ENCODE measurements around the gene GET4.

Gene GET4

DNA sequence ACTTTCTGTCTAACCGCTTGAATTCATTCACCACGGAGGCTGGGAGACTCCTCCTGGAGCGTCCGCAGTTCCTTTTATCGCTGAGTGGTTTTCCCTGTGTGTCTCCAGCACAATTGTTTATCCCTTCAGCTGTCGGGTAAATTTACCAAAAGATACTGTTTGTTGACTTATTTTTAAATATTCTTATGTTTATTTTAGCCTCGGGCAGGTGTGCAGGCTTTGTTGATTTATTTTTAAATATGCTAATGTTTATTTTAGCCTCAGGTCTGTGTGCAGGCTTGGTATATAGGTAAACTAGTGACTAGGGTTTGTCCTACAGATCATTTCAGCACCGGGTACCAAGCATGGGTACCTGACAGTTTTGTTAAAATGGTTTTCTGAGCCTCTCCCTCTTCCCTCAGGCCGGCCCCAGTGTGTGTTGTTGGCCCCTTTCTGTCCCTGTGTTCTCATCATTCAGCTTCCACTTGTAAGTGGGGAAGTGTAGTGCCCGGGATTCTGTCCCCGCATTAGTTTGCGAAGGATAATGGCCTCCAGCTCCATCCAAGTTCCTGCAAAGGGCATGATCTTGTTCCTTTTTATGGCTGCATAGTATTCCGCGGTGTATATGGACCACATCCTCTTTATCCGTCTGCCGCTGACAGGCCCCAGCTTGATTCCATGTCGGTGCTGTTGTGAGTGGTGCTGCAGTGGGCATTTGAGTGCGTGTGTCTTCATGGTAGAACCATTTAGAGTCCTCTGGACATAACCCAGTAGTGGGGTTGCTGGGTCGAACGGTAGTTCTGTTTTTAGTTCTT is 5.3 kb downstream of the GET4 start:
- Histone ChIP-seq H3K36me3 (ENCODE audit: control insufficient read depth, insufficient read depth, low read length) (no peaks in the 10 kb centered on the region), H3K79me2 (peaks cover 82% of the 10 kb centered on the region), H3K27ac (no peak overlapping the region), H3K4me3 (ENCODE audit: low read depth, low read length) (no peak overlapping the region), H3K9me3 (ENCODE audit: control insufficient read depth, low read length) (no peaks in the 10 kb centered on the region), H3K9ac (no peak overlapping the region), H2AFZ (no peak overlapping the region), H3K4me2 (ENCODE audit: low read length) (no peak overlapping the region), H3K27me3 (ENCODE audit: control insufficient read depth, insufficient read depth, low read length) (no peaks in the 10 kb centered on the region), H3K4me1 (no peaks in the 10 kb centered on the region)
- TF ChIP-seq, protein P1, sequence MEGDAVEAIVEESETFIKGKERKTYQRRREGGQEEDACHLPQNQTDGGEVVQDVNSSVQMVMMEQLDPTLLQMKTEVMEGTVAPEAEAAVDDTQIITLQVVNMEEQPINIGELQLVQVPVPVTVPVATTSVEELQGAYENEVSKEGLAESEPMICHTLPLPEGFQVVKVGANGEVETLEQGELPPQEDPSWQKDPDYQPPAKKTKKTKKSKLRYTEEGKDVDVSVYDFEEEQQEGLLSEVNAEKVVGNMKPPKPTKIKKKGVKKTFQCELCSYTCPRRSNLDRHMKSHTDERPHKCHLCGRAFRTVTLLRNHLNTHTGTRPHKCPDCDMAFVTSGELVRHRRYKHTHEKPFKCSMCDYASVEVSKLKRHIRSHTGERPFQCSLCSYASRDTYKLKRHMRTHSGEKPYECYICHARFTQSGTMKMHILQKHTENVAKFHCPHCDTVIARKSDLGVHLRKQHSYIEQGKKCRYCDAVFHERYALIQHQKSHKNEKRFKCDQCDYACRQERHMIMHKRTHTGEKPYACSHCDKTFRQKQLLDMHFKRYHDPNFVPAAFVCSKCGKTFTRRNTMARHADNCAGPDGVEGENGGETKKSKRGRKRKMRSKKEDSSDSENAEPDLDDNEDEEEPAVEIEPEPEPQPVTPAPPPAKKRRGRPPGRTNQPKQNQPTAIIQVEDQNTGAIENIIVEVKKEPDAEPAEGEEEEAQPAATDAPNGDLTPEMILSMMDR (IDR thresholded peaks at IDR 0.05) = no peak

DNA sequence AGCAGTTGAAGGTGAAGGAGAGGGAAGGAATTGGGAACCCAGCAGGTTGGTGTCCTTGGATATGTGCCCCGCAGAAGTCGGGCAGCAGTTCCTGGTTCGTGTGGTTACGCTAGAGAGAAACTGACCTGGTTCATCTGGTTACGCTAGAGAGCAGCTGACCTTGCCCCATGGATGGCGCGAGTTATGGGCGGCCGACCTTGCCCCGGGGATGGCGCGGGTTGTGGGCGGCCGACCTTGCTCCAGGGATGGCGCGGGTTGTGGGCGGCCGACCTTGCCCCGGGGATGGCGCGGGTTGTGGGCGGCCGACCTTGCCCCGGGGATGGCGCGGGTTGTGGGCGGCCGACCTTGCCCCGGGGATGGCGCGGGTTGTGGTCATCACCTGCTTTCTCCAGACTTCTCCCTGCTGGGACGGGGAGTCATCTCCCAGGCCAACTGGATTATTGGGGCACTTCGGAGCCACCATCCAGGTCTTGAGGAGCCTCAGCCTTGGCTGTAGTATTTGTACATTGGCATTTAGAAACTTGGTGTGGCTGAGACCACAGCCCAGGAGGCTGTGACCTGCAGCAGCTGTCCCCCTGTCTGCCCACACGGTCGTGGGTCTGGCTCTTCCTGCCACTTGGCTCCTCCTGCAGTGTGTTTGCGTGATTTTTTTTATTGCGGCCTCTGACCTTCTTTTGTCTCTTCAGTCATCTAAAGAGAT is 6.1 kb downstream of the GET4 start:
- H3K79me2 ChIP-seq = peaks cover 89% of the 10 kb centered on the region
- no peak overlapping the region for H3K4me2 ChIP-seq (ENCODE audit: low read length)
- no peaks in the 10 kb centered on the region for H3K9me3 ChIP-seq (ENCODE audit: control insufficient read depth, low read length)
- no peak overlapping the region for H3K4me3 ChIP-seq (ENCODE audit: low read depth, low read length)
- no peak overlapping the region for H3K27ac ChIP-seq
- no peaks in the 10 kb centered on the region for H3K36me3 ChIP-seq (ENCODE audit: control insufficient read depth, insufficient read depth, low read length)
- H3K4me1 ChIP-seq = no peaks in the 10 kb centered on the region
- H3K27me3 ChIP-seq (ENCODE audit: control insufficient read depth, insufficient read depth, low read length) = no peaks in the 10 kb centered on the region
- TF ChIP-seq, protein P1 (IDR thresholded peaks at IDR 0.05) = no peak
- no peak overlapping the region for H2AFZ ChIP-seq
- no peak overlapping the region for H3K9ac ChIP-seq

DNA sequence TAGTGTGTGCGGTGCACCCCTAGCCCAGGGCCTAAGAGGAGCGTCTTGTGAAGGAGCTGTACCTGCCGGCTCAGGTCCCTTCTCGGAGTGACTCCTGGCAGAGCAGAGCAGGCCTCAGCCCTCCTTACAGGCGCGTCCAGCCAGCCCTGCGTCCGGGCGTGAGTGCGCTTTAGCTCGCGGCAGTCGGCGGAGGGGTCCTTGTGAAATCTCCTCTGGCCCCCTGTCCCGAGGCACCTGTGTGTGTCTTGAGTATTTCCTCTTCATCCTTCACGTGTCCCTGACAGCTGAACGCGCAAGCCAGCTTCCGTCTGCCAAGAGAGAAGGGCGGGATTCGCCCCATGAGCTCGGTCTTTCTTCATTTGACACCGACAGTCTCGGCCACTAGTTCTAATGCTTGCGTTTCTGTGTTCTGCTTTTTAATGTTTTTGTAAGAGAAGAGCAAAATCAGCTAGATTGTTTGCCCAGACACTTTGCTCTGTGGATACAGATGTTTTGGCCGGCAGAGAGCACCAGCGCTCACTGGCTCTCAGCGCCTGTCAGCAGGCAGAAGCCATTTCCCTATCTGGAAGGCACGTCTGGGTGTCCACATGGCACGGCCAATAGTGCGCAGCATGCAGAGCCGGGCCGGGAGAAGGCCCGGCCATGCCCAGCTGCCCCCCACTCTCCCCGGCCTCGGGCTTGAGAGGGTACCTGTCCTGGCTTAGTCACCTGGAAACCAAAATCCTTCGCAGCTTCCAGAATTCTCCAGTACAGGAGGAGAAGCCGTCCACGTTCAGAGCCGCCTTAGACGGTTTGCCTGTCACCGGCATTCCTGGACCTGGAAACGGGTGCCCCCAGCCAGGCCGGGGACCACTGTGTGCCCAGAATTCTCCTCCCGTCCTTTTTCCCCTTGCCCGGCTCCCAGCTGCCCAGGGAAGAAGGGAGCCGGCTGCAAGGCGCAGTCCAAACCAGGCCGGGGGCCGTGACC is 7.0 kb downstream of the GET4 start:
- Histone ChIP-seq H2AFZ (no peak overlapping the region), H3K9ac (no peak overlapping the region), H3K27ac (no peak overlapping the region), H3K4me3 (ENCODE audit: low read depth, low read length) (no peak overlapping the region), H3K79me2 (peaks cover 93% of the 10 kb centered on the region), H3K9me3 (ENCODE audit: control insufficient read depth, low read length) (no peaks in the 10 kb centered on the region), H3K4me2 (ENCODE audit: low read length) (no peak overlapping the region), H3K27me3 (ENCODE audit: control insufficient read depth, insufficient read depth, low read length) (no peaks in the 10 kb centered on the region), H3K4me1 (no peaks in the 10 kb centered on the region), H3K36me3 (ENCODE audit: control insufficient read depth, insufficient read depth, low read length) (no peaks in the 10 kb centered on the region)
- TF ChIP-seq, protein P1 (IDR thresholded peaks at IDR 0.05) = no peak

DNA sequence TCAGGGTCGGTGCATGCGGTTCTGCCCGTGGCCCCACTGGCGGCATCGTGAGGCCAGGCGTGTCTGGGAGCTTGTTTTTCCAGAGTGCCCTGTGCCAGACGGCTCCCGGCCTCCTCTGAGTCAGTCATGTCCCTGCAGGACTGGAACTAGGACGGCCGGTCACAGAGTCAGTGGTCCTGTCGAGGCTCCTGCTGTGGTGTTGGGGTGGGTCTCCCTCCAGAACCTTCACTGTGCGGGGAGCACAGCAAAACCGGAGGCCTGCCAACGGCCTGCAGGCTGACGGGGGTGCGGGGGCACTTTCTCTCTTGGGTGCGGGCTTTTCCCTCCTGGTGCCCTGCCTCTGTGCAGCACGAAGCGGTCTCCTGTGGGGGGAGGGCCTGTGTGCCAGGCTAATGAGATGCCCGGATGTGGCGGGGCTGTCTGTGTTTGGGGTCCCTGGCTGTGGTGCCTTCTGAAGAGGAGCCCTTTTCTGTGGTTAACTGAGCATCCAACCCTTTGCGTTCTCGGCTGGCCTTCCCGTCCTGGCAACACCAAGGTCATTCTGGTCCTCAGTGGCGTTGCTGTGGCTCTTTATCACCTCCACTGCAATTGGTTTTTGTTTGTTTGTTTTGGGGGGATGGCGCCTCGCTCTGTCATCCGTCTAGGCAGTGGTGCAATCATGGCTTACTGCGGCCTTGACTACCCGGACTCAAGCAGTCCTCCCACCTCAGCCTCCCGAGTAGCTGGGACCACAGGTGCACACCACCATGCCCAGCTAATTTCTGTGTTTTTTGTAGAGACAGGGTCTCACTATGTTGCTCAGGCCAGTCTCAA is 8.0 kb downstream of the GET4 start:
- Histone ChIP-seq H2AFZ (no peak overlapping the region), H3K4me1 (no peaks in the 10 kb centered on the region), H3K4me2 (ENCODE audit: low read length) (no peak overlapping the region), H3K9ac (no peak overlapping the region), H3K27me3 (ENCODE audit: control insufficient read depth, insufficient read depth, low read length) (no peaks in the 10 kb centered on the region), H3K9me3 (ENCODE audit: control insufficient read depth, low read length) (no peaks in the 10 kb centered on the region), H3K36me3 (ENCODE audit: control insufficient read depth, insufficient read depth, low read length) (no peaks in the 10 kb centered on the region), H3K27ac (no peak overlapping the region), H3K4me3 (ENCODE audit: low read depth, low read length) (no peak overlapping the region), H3K79me2 (peaks cover 88% of the 10 kb centered on the region)
- TF ChIP-seq, protein P1 (IDR thresholded peaks at IDR 0.05) = no peak

All from parathyroid adenoma (tissue), 2 donors.